Measurements from ENCODE around the gene GTF2F2.

Gene GTF2F2

GRCh38 chr13:45119991-45120864 lies at the start of gene GTF2F2:
Gene GTF2F2 (plus strand): TSS chr13:45120510. CDS start chr13:45120656, 146 bp downstream.
- DNase-seq = peak; percentile 87 to 91

GRCh38 chr13:45073809-45074208 lies 46.5 kb upstream of the GTF2F2 start:
- DNase-seq = no peak

- no peak for DNase-seq
Measured at GRCh38 chr13:45074721-45075120, 45.6 kb upstream of the GTF2F2 start.

GRCh38 chr13:45078003-45078402 lies 42.3 kb upstream of the GTF2F2 start:
- DNase-seq = no peak

- DNase-seq = no peak
Measured at GRCh38 chr13:45082964-45083363, 37.3 kb upstream of the GTF2F2 start.

DNA sequence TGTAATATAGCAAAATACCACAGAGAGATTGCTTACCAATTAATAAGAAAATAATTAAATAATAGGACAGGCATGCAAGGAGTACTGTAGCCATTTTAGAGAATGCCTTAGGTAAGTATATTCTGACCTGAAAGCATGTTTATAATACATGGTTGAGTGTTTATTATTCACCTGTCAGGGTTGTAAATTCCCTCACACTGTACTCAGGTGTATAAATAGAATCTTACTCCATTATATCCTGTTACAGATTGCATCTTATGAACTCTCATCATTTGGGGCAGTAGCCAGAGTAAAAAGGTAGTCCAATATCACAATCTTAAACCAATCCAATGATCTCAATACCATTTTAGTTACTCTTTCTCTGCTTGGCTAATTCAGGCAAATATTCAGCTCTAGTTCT lies 35.8 kb upstream of the GTF2F2 start:
- no peak for DNase-seq

DNA sequence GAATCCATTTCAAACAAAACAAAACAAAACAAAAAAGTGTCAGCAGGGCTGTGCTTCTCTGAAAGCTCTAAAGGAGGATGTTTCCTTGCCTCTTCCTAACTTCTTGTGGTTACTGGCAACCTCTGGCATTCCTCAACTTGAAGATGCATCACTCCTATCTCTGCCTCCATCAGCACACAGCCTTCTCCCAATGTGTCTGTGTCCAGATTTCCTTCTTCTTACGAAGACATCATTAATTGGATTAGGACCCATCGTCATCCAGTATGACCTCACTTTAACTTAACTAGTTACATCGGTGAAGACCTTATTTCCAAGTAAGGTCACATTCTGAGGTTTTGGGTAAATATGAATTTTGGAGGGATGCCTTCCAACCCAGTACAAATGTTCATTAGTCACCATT lies 33.8 kb upstream of the GTF2F2 start:
- DNase-seq = no peak

GRCh38 chr13:45092663-45093062 lies 27.6 kb upstream of the GTF2F2 start:
- DNase-seq = no peak

GRCh38 chr13:45100573-45101262 lies 19.6 kb upstream of the GTF2F2 start:
- DNase-seq = no peak

DNA sequence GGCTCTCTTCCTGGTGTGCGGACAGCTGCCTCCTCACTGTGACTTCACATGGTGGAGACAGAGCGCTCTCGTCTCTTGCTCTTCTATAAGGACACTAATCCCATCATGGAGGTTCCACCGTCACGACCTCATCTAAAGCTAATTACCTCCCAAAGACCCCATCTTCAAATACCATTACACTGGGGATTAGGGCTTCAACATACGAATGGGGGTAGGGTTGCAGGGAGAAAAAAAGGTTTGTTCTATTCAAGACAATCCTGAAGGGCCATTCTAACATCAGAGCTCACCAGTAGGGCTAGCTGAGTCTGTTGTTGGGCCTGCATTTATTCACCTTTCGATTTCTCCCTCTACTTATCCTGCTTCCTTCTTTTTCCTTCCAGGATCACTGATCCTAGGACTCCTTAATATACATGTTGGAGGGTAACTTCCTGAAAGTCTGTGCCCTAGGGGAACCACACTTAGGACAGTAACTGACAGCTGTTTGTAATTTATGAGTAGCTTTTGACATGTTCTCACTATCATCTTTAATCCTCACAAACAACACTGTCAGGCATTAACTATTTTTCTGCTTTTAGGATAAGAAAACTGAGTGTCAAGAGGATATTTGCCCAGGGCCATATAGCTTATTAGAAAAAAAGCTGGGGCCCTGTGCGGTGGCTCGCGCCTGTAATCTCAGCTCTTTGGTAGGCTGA lies 18.8 kb upstream of the GTF2F2 start:
- DNase-seq = no peak

GRCh38 chr13:45102136-45102507 lies 18.2 kb upstream of the GTF2F2 start:
- no peak for DNase-seq

DNA sequence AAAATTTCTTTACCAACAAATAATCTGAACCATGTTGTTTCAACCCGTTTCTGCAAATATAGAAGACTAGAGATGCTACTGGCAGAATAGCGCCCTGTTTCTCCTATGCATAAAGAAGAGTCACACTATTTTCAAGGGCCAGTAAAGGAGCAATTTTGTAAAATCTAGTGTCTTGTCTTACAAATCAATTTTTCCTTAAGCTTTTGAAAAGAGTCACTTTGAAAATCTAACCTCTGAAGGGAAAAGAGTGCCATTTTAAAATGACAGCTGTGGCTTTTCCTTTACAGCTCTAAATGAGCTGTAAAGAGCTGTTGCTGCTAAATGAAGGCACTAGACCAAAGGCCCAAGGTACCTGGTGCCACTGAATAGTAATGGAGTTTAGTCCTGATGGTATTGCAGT lies 16.9 kb upstream of the GTF2F2 start:
- DNase-seq = no peak

GRCh38 chr13:45104261-45104660 lies 16.0 kb upstream of the GTF2F2 start:
- DNase-seq = no peak

- DNase-seq = no peak
Measured at GRCh38 chr13:45105895-45106294, 14.4 kb upstream of the GTF2F2 start.

DNA sequence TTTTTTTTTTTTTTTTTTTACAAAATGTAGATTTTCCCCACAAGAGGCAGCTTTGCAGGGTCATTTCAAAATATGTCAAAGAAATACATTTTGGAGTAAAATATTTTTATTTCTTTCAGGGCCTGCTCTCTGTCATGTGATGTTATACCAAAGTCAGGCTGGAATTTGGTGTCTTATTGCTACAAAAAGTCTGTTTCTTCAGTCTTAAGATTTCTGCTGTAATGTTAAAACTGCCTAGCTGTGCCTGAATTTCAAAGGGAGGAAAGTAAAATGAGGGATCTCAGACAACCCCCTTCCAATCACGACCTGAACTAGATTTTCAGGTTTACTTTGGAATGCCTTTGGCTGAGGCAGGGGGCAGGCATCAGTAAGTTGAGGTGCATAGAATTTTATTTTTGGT lies 12.8 kb upstream of the GTF2F2 start:
- DNase-seq = no peak

GRCh38 chr13:45108716-45109101 lies 11.6 kb upstream of the GTF2F2 start:
- peak; percentile 7 to 21 for DNase-seq

DNA sequence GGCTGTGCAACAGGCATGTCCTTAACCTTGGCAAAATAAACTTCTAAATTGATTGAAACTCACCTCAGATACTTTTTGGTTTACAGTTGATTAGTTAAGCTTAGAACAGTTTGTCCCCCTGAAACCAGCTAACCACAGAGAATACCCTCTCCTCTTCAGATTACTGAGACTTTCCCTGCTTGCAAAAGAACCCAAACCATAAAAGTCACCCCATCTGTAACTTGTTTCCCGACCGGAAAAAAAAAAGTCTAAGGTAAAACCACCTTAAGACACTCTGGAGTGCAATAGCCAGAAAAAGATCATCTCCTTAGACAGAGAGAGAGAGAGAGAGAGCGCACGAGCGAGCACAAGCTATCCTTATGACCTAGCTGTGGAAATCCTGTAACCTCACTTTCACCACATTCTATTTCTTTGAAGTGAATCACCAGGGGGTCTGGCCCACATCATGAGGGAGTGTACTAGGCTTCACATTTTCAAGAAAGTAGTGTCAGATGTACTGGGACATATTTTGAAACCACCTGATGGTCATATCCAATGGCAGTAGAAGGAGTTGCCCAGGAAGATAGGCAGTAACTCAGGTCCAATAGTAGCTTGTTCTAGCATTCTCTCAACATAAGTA lies 11.1 kb upstream of the GTF2F2 start:
- DNase-seq = peak in 1 of 2 donors; percentile 12

GRCh38 chr13:45113233-45114224 lies 6.8 kb upstream of the GTF2F2 start:
- no peak for DNase-seq

- peak; percentile 67 to 81 for DNase-seq
Measured at GRCh38 chr13:45119469-45119990, 780 bp upstream of the GTF2F2 start.

GRCh38 chr13:45120967-45121831 lies 889 bp downstream of the GTF2F2 start:
- DNase-seq = peak in 1 of 2 donors; percentile 17

DNA sequence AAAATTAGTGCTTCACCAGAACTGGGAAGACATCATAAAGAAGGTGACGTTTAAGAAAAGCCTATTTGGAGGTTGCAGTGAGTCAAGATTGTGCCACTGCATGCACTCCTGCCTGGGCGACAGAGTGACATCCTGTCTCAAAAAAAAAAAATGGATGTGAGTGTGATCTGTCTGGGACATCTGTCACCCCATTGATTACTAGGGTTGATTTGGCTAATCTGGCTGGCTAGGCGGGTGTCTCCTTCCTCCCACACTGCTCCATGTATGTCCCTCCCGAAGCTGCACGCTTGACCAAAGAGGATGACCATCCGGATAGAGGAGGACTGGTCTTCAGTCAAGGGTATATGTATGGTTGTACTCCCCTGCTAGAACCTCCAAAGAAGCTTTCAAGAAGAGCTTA lies 2.6 kb downstream of the GTF2F2 start:
- no peak for DNase-seq
